Osteocyte (in vitro differentiated cells): ENCODE data around the gene TTYH3. TPM values are rescaled to one million over a fixed set of nuclear protein-coding genes. Genes with fewer than 3 reads are reported as not detected.
A peak's percentile ranks its signal among the peaks of the same experiment; 100 is the strongest.

Experiments
- DNase-seq: peaks from one replicate; pipeline ENCODE4 v3.0.0; 2021; ENCODE audit warnings: mixed read lengths; ENCODE audit not compliant: unreplicated experiment; ENCODE audit errors: extremely low spot score
- H3K27ac Mint-ChIP-seq: one replicate; pipeline ENCODE4 v1.8.0; 2021; ENCODE audit warnings: mild to moderate bottlenecking, mixed read lengths; ENCODE audit not compliant: unreplicated experiment
- H3K27me3 Mint-ChIP-seq: one replicate; pipeline ENCODE4 v1.8.0; 2021; ENCODE audit warnings: mixed read lengths; ENCODE audit not compliant: unreplicated experiment
- H3K36me3 Mint-ChIP-seq: one replicate; pipeline ENCODE4 v1.8.0; 2021; ENCODE audit warnings: mixed read lengths; ENCODE audit not compliant: unreplicated experiment
- H3K4me1 Mint-ChIP-seq: one replicate; pipeline ENCODE4 v1.8.0; 2021; ENCODE audit warnings: mixed read lengths; ENCODE audit not compliant: unreplicated experiment
- H3K4me3 Mint-ChIP-seq: one replicate; pipeline ENCODE4 v1.8.0; 2021; ENCODE audit warnings: mild to moderate bottlenecking, moderate library complexity, mixed read lengths; ENCODE audit not compliant: unreplicated experiment
- H3K9me3 Mint-ChIP-seq: one replicate; pipeline ENCODE4 v1.8.0; 2021; ENCODE audit warnings: mixed read lengths; ENCODE audit not compliant: unreplicated experiment
- CTCF ChIP-seq: fragments of 200-600 bp; sonication (generic); IDR thresholded peaks from 2 replicates; pipeline ENCODE4 v1.5.0; 2021; ENCODE audit warnings: antibody characterized with exemption, mild to moderate bottlenecking, moderate library complexity
- total RNA-seq: library from RNA; stranded (reverse); gene quantifications from 2 replicates; pipeline ENCODE4 v1.2.1, GENCODE V29; 2021

TTYH3 gene
- total RNA-seq, 1 donor from 2014 or later = 376 TPM

DNA sequence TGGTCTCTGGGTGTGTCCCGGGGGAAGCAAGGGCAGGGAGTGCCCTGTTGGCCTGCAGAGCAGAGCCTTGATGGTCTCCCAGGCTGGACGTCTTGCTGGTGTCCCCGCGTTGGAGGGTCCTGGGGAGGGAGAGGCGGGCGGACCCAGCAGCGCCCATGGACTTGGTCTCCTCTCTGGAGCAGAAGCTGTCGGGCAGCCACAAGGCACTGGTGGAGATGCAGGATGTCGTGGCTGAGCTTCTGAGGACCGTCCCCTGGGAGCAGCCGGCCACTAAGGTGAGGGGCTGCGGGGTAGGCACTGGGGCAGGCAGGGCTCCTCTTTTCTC lies 20.9 kb downstream of the TTYH3 start:
- TF ChIP-seq CTCF = no peak
- no peaks in the 10 kb centered on the region for H3K27me3 Mint-ChIP-seq
- no peaks in the 10 kb centered on the region for H3K9me3 Mint-ChIP-seq
- H3K4me1 Mint-ChIP-seq = peaks cover 38% of the 10 kb centered on the region
- no peak for DNase-seq
- peak overlapping the region; percentile 57 for H3K27ac Mint-ChIP-seq
- H3K4me3 Mint-ChIP-seq = no peak overlapping the region
- H3K36me3 Mint-ChIP-seq = peaks cover 22% of the 10 kb centered on the region

DNA sequence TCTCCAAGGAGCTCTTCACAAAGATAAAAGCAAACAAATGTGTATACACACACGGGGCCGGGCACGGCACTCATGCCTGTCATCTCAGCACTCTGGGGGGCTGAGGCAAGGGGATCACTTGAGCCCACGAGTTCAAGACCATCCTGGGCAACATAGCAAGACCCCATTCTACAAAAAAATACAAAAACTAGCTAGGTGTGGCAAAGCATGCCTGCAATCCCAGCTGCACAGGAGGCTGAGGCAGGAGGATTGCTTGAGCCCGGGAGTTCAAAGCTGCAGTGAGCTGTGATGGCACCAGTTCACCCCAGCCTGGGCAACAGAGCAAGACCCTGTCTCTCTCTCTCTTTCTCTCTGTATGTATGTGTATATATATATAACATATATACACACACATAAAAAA lies 22.3 kb downstream of the TTYH3 start:
- Mint-ChIP-seq H3K9me3 (no peaks in the 10 kb centered on the region), H3K36me3 (peaks cover 23% of the 10 kb centered on the region), H3K4me3 (no peak overlapping the region), H3K27ac (no peak overlapping the region), H3K4me1 (peaks cover 32% of the 10 kb centered on the region), H3K27me3 (no peaks in the 10 kb centered on the region)
- DNase-seq = no peak
- no peak for TF ChIP-seq CTCF

- no peak overlapping the region for H3K4me3 Mint-ChIP-seq
- no peak for DNase-seq
- H3K4me1 Mint-ChIP-seq = peaks cover 19% of the 10 kb centered on the region
- no peaks in the 10 kb centered on the region for H3K27me3 Mint-ChIP-seq
- no peak overlapping the region for H3K27ac Mint-ChIP-seq
- H3K9me3 Mint-ChIP-seq = no peaks in the 10 kb centered on the region
- TF ChIP-seq CTCF = no peak
- peaks cover 17% of the 10 kb centered on the region for H3K36me3 Mint-ChIP-seq
These were observed 24.3 kb downstream of the TTYH3 start for GRCh38 chr7:2655870-2656614.

- Mint-ChIP-seq H3K4me1 (peaks cover 14% of the 10 kb centered on the region), H3K27ac (no peak overlapping the region), H3K4me3 (no peak overlapping the region), H3K9me3 (no peaks in the 10 kb centered on the region), H3K27me3 (no peaks in the 10 kb centered on the region), H3K36me3 (peaks cover 15% of the 10 kb centered on the region)
- no peak for DNase-seq
- no peak for TF ChIP-seq CTCF
These were observed 25.4 kb downstream of the TTYH3 start for GRCh38 chr7:2657208-2657607.

DNA sequence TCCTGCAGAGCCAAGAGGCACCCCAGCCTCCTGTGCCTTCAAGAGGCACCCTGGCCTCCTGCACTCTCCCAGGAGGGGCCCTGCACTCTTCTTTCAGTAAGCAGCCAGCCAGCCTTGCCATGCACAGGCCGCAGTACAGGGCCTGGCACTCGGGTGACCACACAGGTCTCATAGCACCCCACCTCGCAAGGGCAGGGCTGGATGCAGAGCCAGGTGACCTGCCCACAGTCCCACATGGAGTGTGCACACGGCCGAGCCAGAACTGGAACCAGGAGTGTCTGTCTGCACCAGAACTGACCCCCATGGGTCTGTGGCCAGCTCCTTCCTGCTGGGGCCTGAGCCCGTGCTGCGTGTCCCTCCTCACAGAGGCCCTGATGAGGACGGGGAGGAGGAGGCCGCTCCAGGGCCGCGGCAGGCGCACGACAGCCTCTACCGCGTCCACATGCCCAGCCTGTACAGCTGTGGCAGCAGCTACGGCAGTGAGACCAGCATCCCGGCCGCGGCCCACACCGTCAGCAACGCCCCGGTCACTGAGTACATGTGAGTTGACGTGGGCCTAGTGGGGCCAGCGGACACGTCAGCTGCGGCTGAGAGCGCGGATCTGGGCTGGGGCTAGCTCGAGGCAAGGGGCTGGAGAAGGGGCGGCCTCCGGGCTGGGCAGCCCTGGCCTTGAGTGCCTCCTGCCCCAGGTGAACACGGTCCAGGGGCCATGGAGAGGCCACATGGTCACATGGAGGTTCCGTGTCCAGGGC lies 26.3 kb downstream of the TTYH3 start:
- H3K9me3 Mint-ChIP-seq = no peaks in the 10 kb centered on the region

More for the DNA sequence above, 26.3 kb downstream of the TTYH3 start:
- H3K36me3 Mint-ChIP-seq = peaks cover 16% of the 10 kb centered on the region
- no peak overlapping the region for H3K4me3 Mint-ChIP-seq
- H3K4me1 Mint-ChIP-seq = peaks cover 5% of the 10 kb centered on the region
- H3K27me3 Mint-ChIP-seq = no peaks in the 10 kb centered on the region
- TF ChIP-seq CTCF = no peak
- no peak overlapping the region for H3K27ac Mint-ChIP-seq
- DNase-seq = no peak
